H9 (cell line): ENCODE measurements around the gene PTPMT1. TPM values are rescaled to one million over a fixed set of nuclear protein-coding genes. Genes with fewer than 3 reads are reported as not detected.

ENCODE experiments used
- DNase-seq: peaks from one replicate; pipeline ENCODE4 v3.0.0-alpha.2; 2017
- H2AFZ ChIP-seq: one replicate; pipeline ENCODE4 v1.6.1; 2013; ENCODE audit warnings: mild to moderate bottlenecking, low read length, control low read depth, moderate library complexity
- H2AK5ac ChIP-seq: 2 replicates; pipeline ENCODE4 v1.6.1; 2013; ENCODE audit warnings: low read length, control low read depth, mixed read lengths; ENCODE audit not compliant: insufficient read length
- H2BK120ac ChIP-seq: one replicate; pipeline ENCODE4 v1.6.1; 2013; ENCODE audit warnings: low read depth, mild to moderate bottlenecking, low read length, control low read depth, inconsistent platforms; ENCODE audit not compliant: poor library complexity, severe bottlenecking
- H2BK12ac ChIP-seq: 2 replicates; pipeline ENCODE4 v1.6.1; 2013; ENCODE audit warnings: low read length, control low read depth, mixed read lengths, low read depth; ENCODE audit not compliant: insufficient read length
- H2BK15ac ChIP-seq: 2 replicates; pipeline ENCODE4 v1.6.1; 2013; ENCODE audit warnings: low read depth, low read length, control low read depth
- H2BK20ac ChIP-seq: one replicate; pipeline ENCODE4 v1.6.1; 2013; ENCODE audit warnings: low read depth, mild to moderate bottlenecking, low read length, control low read depth, inconsistent platforms; ENCODE audit not compliant: poor library complexity, severe bottlenecking
- H2BK5ac ChIP-seq: 2 replicates; pipeline ENCODE4 v1.6.1; 2013; ENCODE audit warnings: low read length, control low read depth, mixed read lengths; ENCODE audit not compliant: insufficient read length
- H3K14ac ChIP-seq: 2 replicates; pipeline ENCODE4 v1.6.1; 2013; ENCODE audit warnings: low read length, control low read depth; ENCODE audit not compliant: insufficient read depth
- H3K18ac ChIP-seq: 2 replicates; pipeline ENCODE4 v1.6.1; 2013; ENCODE audit warnings: low read depth, mild to moderate bottlenecking, mixed read lengths, low read length, control low read depth; ENCODE audit not compliant: insufficient read length
- H3K23ac ChIP-seq: 2 replicates; pipeline ENCODE4 v1.6.1; 2013; ENCODE audit warnings: low read length, control low read depth, mixed read lengths, low read depth; ENCODE audit not compliant: insufficient read length
- H3K23me2 ChIP-seq: 2 replicates; pipeline ENCODE4 v1.6.1; 2013; ENCODE audit warnings: low read depth, mild to moderate bottlenecking, mixed read lengths, low read length, control low read depth; ENCODE audit not compliant: insufficient read length, poor library complexity, severe bottlenecking
- H3K27ac ChIP-seq: 2 replicates; pipeline ENCODE4 v1.5.1; 2013; ENCODE audit warnings: low read length, control low read depth, mixed read lengths, low read depth; ENCODE audit not compliant: insufficient read length
- H3K27me3 ChIP-seq: 2 replicates; pipeline ENCODE4 v1.6.1; 2013; ENCODE audit warnings: low read length, control low read depth, inconsistent platforms; ENCODE audit not compliant: insufficient read depth
- H3K4ac ChIP-seq: 2 replicates; pipeline ENCODE4 v1.6.1; 2013; ENCODE audit warnings: low read depth, mild to moderate bottlenecking, control low read depth, inconsistent platforms, low read length, moderate library complexity
- H3K4me1 ChIP-seq: 2 replicates; pipeline ENCODE4 v1.6.1; 2013; ENCODE audit warnings: low read length, control low read depth, inconsistent platforms; ENCODE audit not compliant: insufficient read depth
- H3K4me2 ChIP-seq: 2 replicates; pipeline ENCODE4 v1.6.1; 2013; ENCODE audit warnings: low read length, control low read depth, mixed read lengths; ENCODE audit not compliant: insufficient read length, insufficient read depth
- H3K56ac ChIP-seq: 2 replicates; pipeline ENCODE4 v1.6.1; 2013; ENCODE audit warnings: low read depth, mild to moderate bottlenecking, mixed read lengths, low read length, control low read depth; ENCODE audit not compliant: insufficient read length
- H3K79me1 ChIP-seq: 2 replicates; pipeline ENCODE4 v1.6.1; 2013; ENCODE audit warnings: low read depth, mild to moderate bottlenecking, moderate library complexity, low read length, control low read depth, inconsistent platforms; ENCODE audit not compliant: insufficient read depth, poor library complexity, severe bottlenecking
- H3K79me2 ChIP-seq: 2 replicates; pipeline ENCODE4 v1.6.1; 2013; ENCODE audit warnings: low read length, control low read depth, inconsistent platforms; ENCODE audit not compliant: insufficient read depth
- H3K9ac ChIP-seq: 2 replicates; pipeline ENCODE4 v1.6.1; 2013; ENCODE audit warnings: low read length, control low read depth, mixed read lengths; ENCODE audit not compliant: insufficient read length; ENCODE audit errors: extremely low read depth
- H3K9me3 ChIP-seq: one replicate; pipeline ENCODE4 v1.6.1; 2013; ENCODE audit warnings: low read depth, low read length, inconsistent platforms; ENCODE audit not compliant: control insufficient read depth
- H3T11ph ChIP-seq: one replicate; pipeline ENCODE4 v1.6.1; 2013; ENCODE audit warnings: mild to moderate bottlenecking, low read length, control low read depth, inconsistent platforms
- H4K20me1 ChIP-seq: one replicate; pipeline ENCODE4 v1.6.1; 2013; ENCODE audit not compliant: control insufficient read depth, insufficient read length, insufficient read depth
- H4K5ac ChIP-seq: 2 replicates; pipeline ENCODE4 v1.6.1; 2013; ENCODE audit warnings: low read depth, mild to moderate bottlenecking, mixed read lengths, low read length, control low read depth; ENCODE audit not compliant: insufficient read length
- H4K8ac ChIP-seq: replicated peaks from 2 replicates; pipeline ENCODE4 v1.6.1; 2013; ENCODE audit warnings: low read length, control low read depth, mixed read lengths, low read depth; ENCODE audit not compliant: insufficient read length
- H4K91ac ChIP-seq: 2 replicates; pipeline ENCODE4 v1.6.1; 2013; ENCODE audit warnings: low read depth, mild to moderate bottlenecking, moderate library complexity, mixed read lengths, low read length, control low read depth; ENCODE audit not compliant: insufficient read length
- H3K27ac Mint-ChIP-seq, 3 experiments: 2 replicates in 2 of 3; 3 replicates in 1 of 3; pipeline ENCODE4 v1.8.0; 2020 to 2021; ENCODE audit warnings: mixed read lengths in 3 of 3, mild to moderate bottlenecking in 1 of 3, moderate library complexity in 1 of 3
- H3K27me3 Mint-ChIP-seq: 2 replicates; pipeline ENCODE4 v1.8.0; 2021; ENCODE audit warnings: low read depth, mild to moderate bottlenecking, moderate library complexity, mixed read lengths
- H3K36me3 Mint-ChIP-seq, 3 experiments: 2 replicates in 2 of 3; 3 replicates in 1 of 3; pipeline ENCODE4 v1.8.0; 2020 to 2021; ENCODE audit warnings: low read depth in 3 of 3, mixed read lengths in 3 of 3; ENCODE audit not compliant: insufficient read depth in 1 of 3
- H3K4me1 Mint-ChIP-seq, 2 experiments: 2 replicates each; pipeline ENCODE4 v1.8.0; 2020; ENCODE audit warnings: mixed read lengths in 2 of 2
- H3K4me3 Mint-ChIP-seq, 2 experiments: 2 replicates in 1 of 2; 3 replicates in 1 of 2; pipeline ENCODE4 v1.8.0; 2020 to 2021; ENCODE audit warnings: mild to moderate bottlenecking in 2 of 2, mixed read lengths in 2 of 2, moderate library complexity in 1 of 2
- H3K9me3 Mint-ChIP-seq, 2 experiments: 2 replicates in 1 of 2; 3 replicates in 1 of 2; pipeline ENCODE4 v1.8.0; 2020; ENCODE audit warnings: mild to moderate bottlenecking in 2 of 2, mixed read lengths in 2 of 2, moderate library complexity in 1 of 2
- total RNA-seq: library from RNA; stranded (reverse); gene quantifications from 2 replicates; pipeline ENCODE4 v1.2.1, GENCODE V29; 2021
- TF ChIP-seq, protein P1 (sequence below): fragments of 200-600 bp; sonication (generic); conservative IDR thresholded peaks from 3 replicates; pipeline ENCODE4 v1.8.0; 2021; ENCODE audit warnings: antibody characterized with exemption, mild to moderate bottlenecking

PTPMT1 gene
- total RNA-seq, 1 experiment from 2014 or later, result 72.9 TPM

DNA sequence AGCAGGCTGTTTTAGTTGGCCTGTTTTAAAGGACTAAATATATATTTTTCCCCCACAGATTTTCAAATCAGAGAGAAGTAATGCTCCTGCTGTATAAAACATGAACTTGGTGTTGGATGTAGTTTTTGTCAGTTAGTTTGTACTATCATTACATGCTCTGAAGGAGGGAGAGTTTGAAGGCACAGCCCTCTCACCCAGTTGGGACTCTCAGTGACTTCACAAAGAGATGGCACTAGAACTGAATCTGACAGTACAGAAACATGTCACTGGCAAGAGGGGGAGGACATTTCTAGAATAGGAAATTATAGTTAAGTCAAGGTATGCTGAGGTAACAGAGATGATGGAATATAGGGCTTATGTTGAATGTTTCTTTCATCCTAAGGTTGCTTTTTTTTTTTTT is 49.9 kb downstream of the PTPMT1 start:
- H3K4me1 ChIP-seq, result no peaks in the 10 kb centered on the region
- TF ChIP-seq, protein P1, sequence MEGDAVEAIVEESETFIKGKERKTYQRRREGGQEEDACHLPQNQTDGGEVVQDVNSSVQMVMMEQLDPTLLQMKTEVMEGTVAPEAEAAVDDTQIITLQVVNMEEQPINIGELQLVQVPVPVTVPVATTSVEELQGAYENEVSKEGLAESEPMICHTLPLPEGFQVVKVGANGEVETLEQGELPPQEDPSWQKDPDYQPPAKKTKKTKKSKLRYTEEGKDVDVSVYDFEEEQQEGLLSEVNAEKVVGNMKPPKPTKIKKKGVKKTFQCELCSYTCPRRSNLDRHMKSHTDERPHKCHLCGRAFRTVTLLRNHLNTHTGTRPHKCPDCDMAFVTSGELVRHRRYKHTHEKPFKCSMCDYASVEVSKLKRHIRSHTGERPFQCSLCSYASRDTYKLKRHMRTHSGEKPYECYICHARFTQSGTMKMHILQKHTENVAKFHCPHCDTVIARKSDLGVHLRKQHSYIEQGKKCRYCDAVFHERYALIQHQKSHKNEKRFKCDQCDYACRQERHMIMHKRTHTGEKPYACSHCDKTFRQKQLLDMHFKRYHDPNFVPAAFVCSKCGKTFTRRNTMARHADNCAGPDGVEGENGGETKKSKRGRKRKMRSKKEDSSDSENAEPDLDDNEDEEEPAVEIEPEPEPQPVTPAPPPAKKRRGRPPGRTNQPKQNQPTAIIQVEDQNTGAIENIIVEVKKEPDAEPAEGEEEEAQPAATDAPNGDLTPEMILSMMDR, result no peak
- no peak overlapping the region for H2BK12ac ChIP-seq
- DNase-seq, result no peak
- no peak overlapping the region for H2AFZ ChIP-seq
- H3K4ac ChIP-seq, result no peak overlapping the region
- no peak overlapping the region for H3K14ac ChIP-seq
- no peak overlapping the region for H2BK15ac ChIP-seq
- Mint-ChIP-seq H3K27ac (0 out of 7 replicates have a peak overlapping the region, but pooled peaks of 1 of the 3 experiments have one; percentile 33), H3K27me3 (no peaks in the 10 kb centered on the region), H3K4me1 (no peaks in the 10 kb centered on the region), H3K4me3 (no peak overlapping the region), H3K36me3 (peaks cover 6 to 32% (median 12%) of the 10 kb centered on the region in 3 experiments; a peak in 6 of 7 replicates), H3K9me3 (no peaks in the 10 kb centered on the region)
- no peak overlapping the region for H3T11ph ChIP-seq
- no peaks in the 10 kb centered on the region for H3K79me1 ChIP-seq
- no peak overlapping the region for H3K56ac ChIP-seq
- H4K91ac ChIP-seq, result no peak overlapping the region
- no peak overlapping the region for H2AK5ac ChIP-seq
- H3K4me2 ChIP-seq, result no peak overlapping the region
- no peak overlapping the region for H4K8ac ChIP-seq
- no peak overlapping the region for H2BK120ac ChIP-seq
- H4K5ac ChIP-seq, result no peak overlapping the region
- H3K79me2 ChIP-seq, result no peaks in the 10 kb centered on the region
- no peaks in the 10 kb centered on the region for H3K27me3 ChIP-seq
- H3K27ac ChIP-seq, result no peak overlapping the region
- H3K23me2 ChIP-seq, result no peaks in the 10 kb centered on the region
- H3K18ac ChIP-seq, result no peak overlapping the region
- no peak overlapping the region for H3K9ac ChIP-seq
- H2BK20ac ChIP-seq, result no peak overlapping the region
- H2BK5ac ChIP-seq, result no peak overlapping the region
- H4K20me1 ChIP-seq, result no peaks in the 10 kb centered on the region
- no peaks in the 10 kb centered on the region for H3K9me3 ChIP-seq
- no peak overlapping the region for H3K23ac ChIP-seq
